Stimulated activated naive CD8-positive, alpha-beta T cell treated with anti-CD3 and anti-CD28 coated beads, Interleukin-15, Interleukin-2, amounts not matched to agents 100 U/mL and 50 U/mL, for 24 hours (primary cell): ENCODE measurements around the gene NFYC.

Experiments
- ATAC-seq: fragments of 150-1000 bp; cut with Tn5 transposase; one replicate; pipeline ENCODE4 v1.10.0; 2021
- DNase-seq: peaks from one replicate; pipeline ENCODE4 v3.0.0; 2021

NFYC gene

DNA sequence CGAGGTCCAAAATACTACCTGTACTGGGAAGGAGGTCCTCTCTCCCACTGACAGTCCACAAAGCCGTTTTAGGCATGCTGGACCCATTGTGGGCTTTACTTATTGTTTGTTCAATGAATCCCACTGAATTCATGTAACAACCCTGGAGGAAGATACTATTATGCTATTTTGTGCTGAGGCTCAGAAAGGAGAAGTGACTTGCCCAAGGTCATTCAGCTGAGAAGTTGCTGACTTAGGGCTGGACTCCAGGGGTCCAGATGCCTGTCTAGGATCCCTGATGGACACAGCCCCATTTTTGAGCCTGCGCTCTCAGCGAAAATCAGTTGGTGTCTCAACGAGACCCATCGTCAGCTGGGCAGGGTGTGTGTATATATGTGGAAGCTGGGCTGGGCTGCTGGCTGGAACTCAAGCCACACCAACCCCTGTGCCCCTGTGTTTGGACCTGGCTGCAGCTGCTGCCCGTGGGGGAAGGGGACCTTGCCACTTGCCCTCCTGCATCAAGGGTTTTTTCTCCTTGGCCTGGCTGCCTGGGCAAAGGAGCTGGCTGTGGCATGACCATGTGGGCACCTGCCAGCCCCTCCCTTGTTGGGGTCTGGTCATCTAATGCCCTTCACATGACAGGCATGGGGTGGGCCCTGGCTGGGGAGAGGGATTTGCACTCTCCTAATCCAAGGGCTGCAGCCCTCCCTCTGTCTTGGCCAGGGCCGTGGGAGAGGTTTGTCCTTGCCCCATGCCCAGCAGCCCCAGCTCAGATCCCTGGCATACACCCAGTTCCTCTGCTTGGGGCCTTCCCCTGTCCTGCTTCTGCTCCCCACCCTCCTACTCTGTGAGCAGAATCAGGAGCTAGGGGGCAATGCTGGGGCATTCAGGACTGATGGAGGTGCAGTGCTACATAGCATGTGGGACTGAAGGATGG, 107.1 kb downstream of the NFYC start:
- DNase-seq (no peak), ATAC-seq (no peak)

GRCh38 chr1:40799351-40799867, 107.9 kb downstream of the NFYC start:
- ATAC-seq (no peak), DNase-seq (no peak)

DNA sequence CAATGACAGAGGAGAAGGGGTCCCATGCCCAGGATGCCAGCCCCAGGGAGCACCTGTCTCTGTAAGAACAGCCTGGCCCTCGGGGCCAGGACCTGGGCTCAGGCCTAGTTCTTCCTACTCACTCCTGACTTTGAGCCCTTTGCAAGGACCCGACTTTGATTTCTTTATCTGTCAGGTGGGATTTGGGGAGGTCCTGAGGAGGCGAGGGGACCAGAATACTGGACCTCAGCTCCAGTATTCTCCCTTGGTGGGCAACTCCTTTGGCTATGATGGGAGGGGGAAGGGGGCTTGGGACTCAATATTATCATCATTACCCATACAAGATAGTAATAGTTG, 110.2 kb downstream of the NFYC start:
- ATAC-seq (no peak), DNase-seq (no peak)

DNA sequence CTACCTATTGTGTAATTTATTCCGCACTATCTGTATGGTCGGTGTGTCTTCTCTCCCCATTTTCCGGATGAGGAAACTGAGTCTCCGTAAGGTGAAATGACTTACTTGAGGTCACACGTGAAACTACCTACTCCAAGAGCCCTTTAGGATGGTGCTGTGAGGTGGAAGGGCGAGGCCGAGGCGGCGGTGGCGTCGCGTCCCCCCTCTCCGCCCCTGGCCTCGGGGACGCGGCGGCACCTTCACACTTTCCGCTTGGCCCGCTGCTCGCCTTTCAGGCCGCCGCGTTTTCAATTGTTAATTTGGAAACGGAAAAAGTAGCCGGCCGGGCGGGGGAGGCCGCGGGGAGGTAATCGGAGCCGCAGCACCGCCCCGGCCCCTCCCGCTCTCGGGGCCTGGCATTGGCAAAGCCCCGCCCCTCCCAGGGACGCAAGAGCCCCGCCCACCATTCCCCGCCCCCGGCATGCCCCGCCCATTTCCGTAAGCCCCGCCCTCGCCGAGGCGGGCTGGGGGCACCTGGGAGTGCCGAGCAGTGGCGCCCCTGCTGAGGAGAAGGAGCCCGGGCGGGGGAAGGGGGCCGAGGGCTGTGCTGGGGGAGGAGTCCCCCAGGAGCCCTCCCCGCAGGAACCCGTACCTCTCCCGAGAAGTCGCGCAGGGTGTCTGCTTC, 110.7 kb downstream of the NFYC start:
- ATAC-seq (peak; percentile 84), DNase-seq (peak; percentile 87)

DNA sequence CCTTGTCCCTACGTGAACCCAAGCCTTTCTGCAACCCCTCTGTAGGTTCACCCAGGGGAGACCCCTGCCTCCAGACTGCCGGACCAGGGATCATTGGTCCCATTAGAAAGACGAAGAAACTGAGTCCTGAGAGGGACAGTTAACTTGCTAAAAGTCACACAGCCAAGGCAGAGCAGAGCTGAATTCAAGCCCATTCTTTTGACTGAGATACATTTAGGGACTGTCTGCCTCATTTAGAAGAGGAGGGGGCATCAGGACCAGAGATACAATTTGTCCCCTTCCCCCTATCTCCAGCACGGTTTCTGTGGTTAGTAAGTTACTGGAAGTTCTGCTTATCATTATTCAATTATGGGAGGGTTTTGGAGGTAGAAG, 111.2 kb downstream of the NFYC start:
- no peak for ATAC-seq
- no peak for DNase-seq

- no peak for DNase-seq
- no peak for ATAC-seq
Observed at GRCh38 chr1:40803447-40803846, 111.9 kb downstream of the NFYC start.

DNA sequence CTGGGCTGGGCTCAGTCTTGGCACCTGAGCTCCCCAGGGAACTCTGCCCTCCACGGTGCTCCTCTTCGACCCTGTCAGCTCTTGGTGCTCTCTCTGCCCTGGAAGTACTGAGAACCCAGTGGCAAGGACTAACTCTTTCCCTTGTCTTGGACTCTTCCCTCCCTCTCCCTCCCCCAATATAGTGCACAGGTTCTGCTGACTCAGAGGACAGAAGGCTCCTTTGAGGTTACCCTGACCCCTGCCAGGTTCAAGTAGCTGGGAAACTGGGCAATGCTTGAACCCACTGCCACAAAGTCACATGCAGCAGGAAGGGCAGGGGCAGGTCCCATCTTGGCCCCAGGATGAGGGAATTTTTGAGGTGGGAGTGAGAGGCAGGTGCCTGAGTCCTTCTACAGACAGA, 112.4 kb downstream of the NFYC start:
- DNase-seq (no peak), ATAC-seq (no peak)

DNA sequence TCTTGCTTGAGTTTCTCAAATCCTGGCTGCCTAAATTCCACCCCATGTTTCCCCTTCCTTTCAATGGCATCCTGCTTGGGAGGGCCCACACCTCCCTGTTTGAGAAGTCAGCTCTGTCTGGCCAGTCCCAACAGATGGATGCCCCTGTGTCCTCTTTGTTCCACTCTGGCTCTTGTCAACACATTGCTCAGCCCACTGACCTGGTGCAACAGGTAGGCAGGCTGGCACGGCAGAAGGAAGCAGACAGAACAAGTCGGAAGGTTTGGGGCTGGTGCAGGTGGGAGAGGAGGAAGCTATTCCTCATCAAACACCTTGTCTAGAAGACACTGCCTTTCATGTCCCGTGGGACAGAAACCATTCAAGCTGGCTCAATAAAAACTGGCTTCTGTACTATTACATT, 114.7 kb downstream of the NFYC start:
- DNase-seq = no peak
- ATAC-seq = no peak

DNA sequence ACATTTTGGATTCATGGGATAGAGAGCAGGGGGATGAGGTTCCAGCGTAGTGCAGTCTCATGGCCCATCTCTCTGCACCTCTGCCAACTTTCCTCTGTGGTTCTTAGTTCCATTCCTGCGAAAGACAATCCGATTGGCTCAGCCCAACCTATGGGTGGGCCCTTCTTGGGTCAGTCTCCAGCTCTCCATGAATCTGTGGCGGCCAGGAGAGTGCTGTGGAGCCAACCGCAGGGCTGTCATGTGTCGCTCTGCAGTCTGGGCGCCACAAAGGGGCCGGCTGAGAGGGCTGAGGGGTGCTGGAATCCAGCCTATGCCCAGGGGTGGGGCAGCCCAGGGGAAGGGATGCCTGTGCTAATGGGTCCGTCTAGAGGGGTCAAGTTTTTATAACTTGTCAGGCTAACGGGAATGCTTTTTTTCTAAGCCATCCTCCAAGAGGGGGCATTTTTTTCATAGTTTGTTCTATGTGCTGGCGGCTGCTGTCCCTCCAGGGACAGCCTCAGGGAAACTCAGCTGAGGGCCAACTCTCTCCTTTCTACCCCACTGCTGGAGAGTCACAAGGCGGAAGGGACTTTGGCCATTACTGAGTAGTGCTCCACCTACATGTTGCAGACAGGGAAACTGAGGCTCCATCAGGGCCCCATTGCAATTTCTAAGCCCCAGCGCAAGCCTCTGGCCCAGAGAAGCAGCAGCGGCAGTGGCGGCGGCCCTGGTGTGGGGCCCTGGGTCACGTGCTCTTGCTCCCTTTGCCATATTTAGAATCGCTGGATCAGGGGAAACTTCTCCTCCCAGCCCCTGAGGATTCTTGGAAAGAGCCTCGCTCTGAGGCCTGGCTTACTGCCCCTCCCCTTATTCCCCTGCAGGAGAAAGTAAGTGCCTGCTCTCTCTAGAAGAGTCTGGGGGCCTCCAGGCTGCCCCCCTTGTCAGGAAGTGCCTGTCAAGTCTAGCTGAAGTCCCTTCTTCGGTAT, 115.5 kb downstream of the NFYC start:
- no peak for ATAC-seq
- DNase-seq = no peak

GRCh38 chr1:40808002-40808401, 116.5 kb downstream of the NFYC start:
- ATAC-seq (no peak), DNase-seq (no peak)

- no peak for ATAC-seq
Observed at GRCh38 chr1:40808444-40808843, 116.9 kb downstream of the NFYC start.

GRCh38 chr1:40808909-40809308, 117.4 kb downstream of the NFYC start:
- ATAC-seq (no peak), DNase-seq (no peak)

More at GRCh38 chr1:40808444-40808843, 116.9 kb downstream of the NFYC start:
- DNase-seq = no peak

DNA sequence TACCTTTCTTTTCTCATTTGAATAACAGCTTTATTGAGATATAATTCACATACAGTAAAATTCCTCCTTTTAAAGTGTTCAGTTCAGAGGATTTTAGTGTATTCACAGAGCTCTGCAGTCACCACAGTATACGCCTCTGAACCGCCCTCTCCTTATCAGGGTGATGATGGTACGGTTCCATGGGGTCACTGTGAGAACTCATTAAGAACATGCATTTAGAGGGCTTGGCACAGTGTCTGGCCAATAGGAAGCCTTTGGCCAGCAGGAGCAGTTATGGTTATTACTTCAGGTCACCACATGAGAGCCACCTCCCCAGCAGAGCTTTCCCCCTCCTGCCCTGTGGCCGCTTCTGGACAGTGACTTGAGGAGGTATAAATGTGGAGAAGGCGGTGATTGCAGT, 119.4 kb downstream of the NFYC start:
- ATAC-seq = no peak
- DNase-seq = no peak

DNA sequence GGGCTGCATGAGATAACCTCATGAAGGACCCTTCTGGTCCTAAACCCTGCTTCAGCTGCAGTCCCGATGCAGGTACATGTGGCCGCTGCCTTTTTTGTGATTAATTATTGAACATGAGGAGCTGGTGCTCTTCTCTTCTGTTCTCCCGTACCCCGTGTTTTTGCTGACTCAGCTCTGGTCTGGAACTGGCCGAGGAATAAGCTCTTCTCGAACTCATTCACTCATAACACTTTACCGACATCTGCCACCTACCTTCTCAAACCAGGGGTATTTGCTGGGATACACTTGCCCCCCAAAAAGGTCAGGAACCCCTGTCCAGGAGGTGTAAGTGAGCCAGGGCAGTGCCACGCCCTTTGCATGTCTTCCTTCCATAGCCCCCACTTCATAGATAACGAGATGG, 123.9 kb downstream of the NFYC start:
- no peak for DNase-seq
- no peak for ATAC-seq

DNA sequence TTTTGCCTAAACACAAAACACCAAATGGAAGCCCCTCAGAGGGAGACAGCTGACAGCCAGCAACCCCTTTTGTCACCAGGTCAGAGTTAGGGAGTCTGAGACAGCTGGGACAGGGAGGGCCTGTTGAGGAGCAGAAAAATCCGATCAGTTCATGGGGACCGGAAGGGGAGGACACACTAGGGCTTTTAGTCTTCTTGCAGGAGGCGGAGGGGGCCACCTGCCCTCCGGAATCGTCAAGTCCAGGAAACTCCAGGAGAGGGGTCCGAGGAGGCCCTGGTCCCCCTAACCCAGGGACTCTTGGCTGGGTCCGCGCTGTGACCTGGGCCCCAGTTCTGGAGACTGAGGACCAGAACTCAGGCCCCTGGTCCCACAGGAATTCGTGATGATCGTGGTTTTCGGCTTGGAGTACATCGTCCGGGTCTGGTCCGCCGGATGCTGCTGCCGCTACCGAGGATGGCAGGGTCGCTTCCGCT, 126.3 kb downstream of the NFYC start:
- peak; percentile 8 for ATAC-seq

DNA sequence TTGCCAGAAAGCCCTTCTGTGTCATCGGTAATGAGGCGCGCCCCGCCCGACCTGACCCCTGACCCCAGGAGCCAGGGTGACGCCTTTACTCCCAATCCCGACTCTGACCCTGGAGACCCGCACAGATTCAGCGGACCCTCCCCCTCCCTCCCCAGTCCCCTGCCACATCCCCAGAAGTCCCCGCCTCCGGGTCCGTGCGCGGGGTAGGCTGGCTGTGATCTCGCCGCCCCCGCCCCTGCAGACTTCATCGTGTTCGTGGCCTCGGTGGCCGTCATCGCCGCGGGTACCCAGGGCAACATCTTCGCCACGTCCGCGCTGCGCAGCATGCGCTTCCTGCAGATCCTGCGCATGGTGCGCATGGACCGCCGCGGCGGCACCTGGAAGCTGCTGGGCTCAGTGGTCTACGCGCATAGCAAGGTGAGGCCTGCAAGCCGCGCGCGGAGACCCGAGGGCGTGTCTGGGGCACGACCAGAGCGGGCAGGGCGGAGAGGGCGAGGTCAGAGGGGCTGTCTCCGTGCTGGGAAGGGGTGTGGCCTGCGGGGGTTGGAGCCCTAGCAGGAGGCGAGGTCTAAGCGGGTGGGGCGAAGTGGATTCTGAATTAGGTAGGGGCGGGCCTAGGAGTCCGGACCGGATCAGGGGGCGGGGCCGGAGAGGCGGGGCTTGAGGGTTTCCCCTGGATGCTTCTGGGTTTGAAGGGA, 126.9 kb downstream of the NFYC start:
- peak; percentile 90 for DNase-seq
- peak; percentile 98 for ATAC-seq

More for the DNA sequence above, 126.3 kb downstream of the NFYC start:
- DNase-seq = no peak

DNA sequence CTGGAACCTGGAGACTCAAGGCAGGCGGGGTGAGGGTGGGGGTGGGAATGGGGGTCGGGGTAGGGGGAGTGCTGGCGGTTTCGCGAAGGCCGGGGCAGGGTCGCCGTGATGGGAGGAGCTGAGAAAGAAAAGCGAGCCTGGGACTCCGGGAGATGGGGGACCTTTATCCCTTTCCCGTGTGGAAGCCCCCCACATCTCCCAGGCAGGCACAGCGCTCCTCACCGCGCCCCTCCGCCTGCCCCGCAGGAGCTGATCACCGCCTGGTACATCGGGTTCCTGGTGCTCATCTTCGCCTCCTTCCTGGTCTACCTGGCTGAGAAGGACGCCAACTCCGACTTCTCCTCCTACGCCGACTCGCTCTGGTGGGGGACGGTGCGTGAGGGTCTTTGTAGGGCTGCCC, 127.6 kb downstream of the NFYC start:
- ATAC-seq (no peak), DNase-seq (no peak)

GRCh38 chr1:40820251-40820797, 128.8 kb downstream of the NFYC start:
- ATAC-seq (no peak), DNase-seq (no peak)
